Gastroesophageal sphincter (tissue), 4 donors: Measurements from ENCODE around the gene PSME3. TPM values are rescaled to one million over a fixed set of nuclear protein-coding genes. Genes with fewer than 3 reads are reported as not detected.
"Not testable (repeated sequence)": the region's sequence is repeated elsewhere in the genome, so short reads cannot be mapped to it uniquely, and the experiment has no call there.

ENCODE experiments used
- ATAC-seq: fragments of 150-250 bp; one replicate; pipeline ENCODE4 v1.9.1; 2016; ENCODE audit warnings: mild to moderate bottlenecking, moderate library complexity
- H3K27ac ChIP-seq, 4 donors: fragments of 200-600 bp; sonication (generic) in 3 of 4; 1 replicate in 3 of 4; 2 replicates in 1 of 4; pipeline ENCODE4 v1.5.1; 2016 to 2019
- H3K27me3 ChIP-seq: fragments of 200-600 bp; sonication (generic); one replicate; pipeline ENCODE4 v1.5.1; 2019
- H3K36me3 ChIP-seq, 2 donors: fragments of 200-600 bp; sonication (generic); one replicate each; pipeline ENCODE4 v1.5.1; 2019; ENCODE audit warnings: control low read depth in 1 of 2
- H3K4me1 ChIP-seq, 3 donors: fragments of 200-600 bp; sonication (generic); 1 replicate in 2 of 3; 2 replicates in 1 of 3; pipeline ENCODE4 v1.5.1; 2016 to 2019; ENCODE audit warnings: control low read depth in 2 of 3
- H3K4me3 ChIP-seq, 2 donors: fragments of 200-600 bp; sonication (generic); one replicate each; pipeline ENCODE4 v1.5.1; 2019; ENCODE audit warnings: mild to moderate bottlenecking in 1 of 2, moderate library complexity in 1 of 2
- H3K9me3 ChIP-seq, 3 donors: fragments of 200-600 bp; sonication (generic); one replicate each; pipeline ENCODE4 v1.5.1; 2017 to 2019; ENCODE audit warnings: control low read depth in 2 of 3
- EP300 ChIP-seq: sonication (generic); formaldehyde crosslinking; IDR thresholded peaks from one replicate; pipeline ENCODE4 v1.6.1; 2017; ENCODE audit warnings: antibody characterized with exemption, mild to moderate bottlenecking
- POLR2A ChIP-seq, 2 donors: fragments of 450-650 bp; IDR thresholded peaks; one replicate each; pipeline ENCODE4 v1.6.1; 2017; ENCODE audit warnings: antibody characterized with exemption in 2 of 2, mild to moderate bottlenecking in 2 of 2, moderate library complexity in 1 of 2
- POLR2AphosphoS5 ChIP-seq: sonication (generic); formaldehyde crosslinking; IDR thresholded peaks from one replicate; pipeline ENCODE4 v1.6.1; 2017; ENCODE audit warnings: antibody characterized with exemption
- WGBS, 2 donors: methylation state at CpG; one replicate each; pipeline ENCODE4 v1.1.5; 2018; ENCODE audit warnings: low coverage in 1 of 2; 5-methylcytosine and 5-hydroxymethylcytosine counted together
- total RNA-seq, 4 donors: library from RNA; depleted of rRNA; stranded (reverse); fragments of >200 nt; gene quantifications; one replicate each; pipeline ENCODE4 v1.1.0, GENCODE V29; 2016
- TF ChIP-seq, protein P1 (sequence below), 4 experiments: fragments of 200-600 bp in 2 of 4; fragments of 450-650 bp in 2 of 4; sonication (generic) in 1 of 4; IDR thresholded peaks; one replicate each; pipeline ENCODE4 v1.5.1; 2017 to 2019; ENCODE audit warnings: antibody characterized with exemption in 4 of 4, mild to moderate bottlenecking in 2 of 4, moderate library complexity in 2 of 4

Gene PSME3
- total RNA-seq, 4 donors from 2014 or later, result 60.7 to 109 (median 82.0) TPM

- Histone ChIP-seq H3K27ac (peak overlapping the region; percentile 83 to 93 (median 88)), H3K36me3 (peaks cover 0 to 16% of the 10 kb centered on the region in 2 donors), H3K4me3 (peak overlapping the region; percentile 43 to 61), H3K4me1 (peaks cover 0 to 78% (median 22%) of the 10 kb centered on the region in 3 donors), H3K9me3 (no peaks in the 10 kb centered on the region), H3K27me3 (no peaks in the 10 kb centered on the region)
- WGBS, 2 donors, result 10 to 31% methylated on average over 2 of the region's 4 CpGs
- TF ChIP-seq POLR2AphosphoS5 (peak; percentile 76), EP300 (no peak), POLR2A (IDR thresholded peaks at IDR 0.05) (peak; percentile 23 to 38)
- TF ChIP-seq, protein P1, sequence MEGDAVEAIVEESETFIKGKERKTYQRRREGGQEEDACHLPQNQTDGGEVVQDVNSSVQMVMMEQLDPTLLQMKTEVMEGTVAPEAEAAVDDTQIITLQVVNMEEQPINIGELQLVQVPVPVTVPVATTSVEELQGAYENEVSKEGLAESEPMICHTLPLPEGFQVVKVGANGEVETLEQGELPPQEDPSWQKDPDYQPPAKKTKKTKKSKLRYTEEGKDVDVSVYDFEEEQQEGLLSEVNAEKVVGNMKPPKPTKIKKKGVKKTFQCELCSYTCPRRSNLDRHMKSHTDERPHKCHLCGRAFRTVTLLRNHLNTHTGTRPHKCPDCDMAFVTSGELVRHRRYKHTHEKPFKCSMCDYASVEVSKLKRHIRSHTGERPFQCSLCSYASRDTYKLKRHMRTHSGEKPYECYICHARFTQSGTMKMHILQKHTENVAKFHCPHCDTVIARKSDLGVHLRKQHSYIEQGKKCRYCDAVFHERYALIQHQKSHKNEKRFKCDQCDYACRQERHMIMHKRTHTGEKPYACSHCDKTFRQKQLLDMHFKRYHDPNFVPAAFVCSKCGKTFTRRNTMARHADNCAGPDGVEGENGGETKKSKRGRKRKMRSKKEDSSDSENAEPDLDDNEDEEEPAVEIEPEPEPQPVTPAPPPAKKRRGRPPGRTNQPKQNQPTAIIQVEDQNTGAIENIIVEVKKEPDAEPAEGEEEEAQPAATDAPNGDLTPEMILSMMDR (IDR thresholded peaks at IDR 0.05), result peak in 1 of 4 experiments; percentile 2
- peak; percentile 70 for ATAC-seq
Observed at GRCh38 chr17:42853004-42853403, 19.8 kb downstream of the PSME3 start.

DNA sequence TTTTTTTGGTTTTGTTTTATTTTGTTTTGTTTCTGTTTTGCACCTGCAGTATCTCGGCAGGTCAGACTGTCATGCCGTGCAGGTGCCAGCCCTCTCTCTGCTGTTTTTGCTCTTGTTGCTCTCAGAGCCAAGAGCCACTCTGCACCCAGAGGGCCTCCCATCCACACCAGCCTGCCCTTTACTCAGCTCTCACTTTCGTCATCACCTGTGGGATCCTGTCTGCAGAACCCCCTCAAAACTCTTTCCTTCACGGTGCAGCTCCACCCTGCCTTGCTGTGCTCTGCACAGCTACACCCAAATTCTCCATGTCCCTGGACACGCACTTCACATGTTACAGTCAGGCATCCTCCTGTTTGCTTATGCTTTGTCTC lies 20.4 kb downstream of the PSME3 start:
- ATAC-seq, result no peak

DNA sequence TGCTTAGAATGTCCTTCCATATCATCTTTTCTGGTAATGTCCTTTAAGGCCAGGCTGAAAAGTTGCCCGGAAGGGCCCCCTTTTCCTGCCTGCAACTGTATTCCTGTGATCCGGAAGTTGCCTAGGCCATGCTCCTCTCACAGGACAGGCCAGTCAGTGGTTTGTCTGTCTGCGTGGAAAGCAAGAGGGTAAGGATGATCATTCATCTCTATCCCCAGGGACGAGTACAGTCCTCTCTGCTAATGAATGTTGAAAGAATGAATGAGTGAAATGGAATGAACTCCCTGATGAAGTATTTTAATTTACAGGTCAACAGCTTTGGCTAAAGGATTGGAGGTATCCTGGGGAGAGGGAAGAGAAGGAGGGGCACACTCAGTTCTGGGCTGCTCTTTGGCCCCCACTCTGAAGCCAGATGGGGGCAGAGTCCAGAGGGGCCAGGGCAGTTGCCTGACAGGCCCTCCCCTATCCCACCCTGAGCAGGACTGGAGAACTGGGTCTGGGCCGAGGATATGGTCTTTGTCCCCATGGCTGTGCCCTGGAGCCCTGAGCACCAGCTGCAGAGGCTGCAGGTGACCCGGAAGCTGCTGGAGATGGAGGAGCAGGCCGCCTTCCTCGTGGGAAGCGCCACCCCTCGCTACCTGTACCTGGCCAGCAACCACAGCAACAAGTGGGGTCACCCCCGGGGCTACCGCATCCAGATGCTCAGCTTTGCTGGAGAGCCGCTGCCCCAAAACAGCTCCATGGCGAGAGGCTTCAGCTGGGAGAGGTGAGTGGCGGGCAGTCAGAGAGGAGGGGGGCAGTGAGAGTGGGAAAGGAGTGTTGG lies 21.0 kb downstream of the PSME3 start:
- Histone ChIP-seq H3K4me3 (peak overlapping the region; percentile 43 to 61), H3K27me3 (no peaks in the 10 kb centered on the region), H3K4me1 (peaks cover 0 to 73% (median 22%) of the 10 kb centered on the region in 3 donors), H3K36me3 (peaks cover 0 to 18% of the 10 kb centered on the region in 2 donors), H3K9me3 (no peaks in the 10 kb centered on the region), H3K27ac (peak overlapping the region; percentile 83 to 93 (median 88))
- 50 to 56% methylated on average over 2 to 5 of the region's 15 CpGs for WGBS, 2 donors
- ATAC-seq, result no peak
- no peak for TF ChIP-seq EP300
- TF ChIP-seq, protein P1 (IDR thresholded peaks at IDR 0.05), result no peak
- no peak for TF ChIP-seq POLR2AphosphoS5
- no peak for TF ChIP-seq POLR2A (IDR thresholded peaks at IDR 0.05)

More for the DNA sequence above, 20.4 kb downstream of the PSME3 start:
- H3K4me1 ChIP-seq, result peaks cover 0 to 78% (median 22%) of the 10 kb centered on the region in 3 donors
- H3K27ac ChIP-seq, result peak overlapping the region; percentile 83 to 93 (median 88)
- 27 to 40% methylated on average over 5 of the region's 5 CpGs for WGBS, 2 donors
- peak overlapping the region; percentile 43 to 61 for H3K4me3 ChIP-seq
- no peaks in the 10 kb centered on the region for H3K27me3 ChIP-seq
- H3K9me3 ChIP-seq, result no peaks in the 10 kb centered on the region
- TF ChIP-seq, protein P1 (IDR thresholded peaks at IDR 0.05), result no peak
- TF ChIP-seq POLR2A (IDR thresholded peaks at IDR 0.05) (no peak), POLR2AphosphoS5 (no peak), EP300 (no peak)
- peaks cover 0 to 18% of the 10 kb centered on the region in 2 donors for H3K36me3 ChIP-seq

GRCh38 chr17:42855048-42855596 lies 21.9 kb downstream of the PSME3 start:
- TF ChIP-seq POLR2AphosphoS5, result no peak
- no peak for TF ChIP-seq POLR2A (IDR thresholded peaks at IDR 0.05)
- TF ChIP-seq, protein P1 (IDR thresholded peaks at IDR 0.05), result no peak
- TF ChIP-seq EP300, result no peak
- WGBS, 2 donors, result 36% methylated on average over 7 of the region's 8 CpGs; no CpG with 5 or more reads in 1 of the 2 donors
- Histone ChIP-seq H3K4me3 (peak overlapping the region in 1 of 2 donors; percentile 61), H3K4me1 (peaks cover 0 to 64% (median 18%) of the 10 kb centered on the region in 3 donors), H3K27me3 (no peaks in the 10 kb centered on the region), H3K27ac (peak overlapping the region in 3 of 4 donors; percentile 76 to 85 (median 83)), H3K36me3 (peaks cover 0 to 18% of the 10 kb centered on the region in 2 donors), H3K9me3 (no peaks in the 10 kb centered on the region)
- ATAC-seq, result no peak

GRCh38 chr17:42856093-42856492 lies 22.9 kb downstream of the PSME3 start:
- H3K9me3 ChIP-seq, ATAC-seq, H3K27me3 ChIP-seq: not testable (repeated sequence)
- Histone ChIP-seq H3K36me3 (peaks cover 0 to 18% of the 10 kb centered on the region in 2 donors), H3K27ac (peak overlapping the region in 3 of 4 donors; percentile 76 to 85 (median 83)), H3K4me1 (peaks cover 0 to 55% (median 14%) of the 10 kb centered on the region in 3 donors), H3K4me3 (peak overlapping the region in 1 of 2 donors; percentile 61)
- 53% methylated on average over 2 of the region's 8 CpGs; no CpG with 5 or more reads in 1 of the 2 donors for WGBS, 2 donors

DNA sequence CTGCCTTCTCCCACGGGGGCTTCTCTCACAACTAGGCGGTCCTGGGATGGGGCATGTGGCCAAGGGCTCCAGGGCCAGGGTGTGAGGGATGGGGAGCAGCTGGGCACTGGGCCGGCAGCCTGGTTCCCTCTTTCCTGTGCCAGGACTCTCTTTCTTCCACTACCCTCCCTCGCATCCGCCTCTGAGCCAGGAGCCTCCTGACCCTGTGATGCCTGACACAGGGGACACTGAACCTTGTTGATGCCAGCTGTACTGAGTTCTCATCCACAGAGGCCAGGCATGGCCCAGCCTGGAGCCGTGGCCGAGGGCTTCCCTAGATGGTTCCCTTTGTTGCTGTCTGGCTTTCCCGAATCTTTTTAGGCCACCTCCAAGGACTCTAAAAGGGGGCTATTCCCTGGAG lies 23.3 kb downstream of the PSME3 start:
- 38% methylated on average over 1 of the region's 8 CpGs; no CpG with 5 or more reads in 1 of the 2 donors for WGBS, 2 donors
- Histone ChIP-seq H3K4me1 (peaks cover 0 to 55% (median 14%) of the 10 kb centered on the region in 3 donors), H3K36me3 (peaks cover 0 to 18% of the 10 kb centered on the region in 2 donors), H3K27ac (peak overlapping the region; percentile 30 to 85 (median 80))
- H3K9me3 ChIP-seq, H3K4me3 ChIP-seq, H3K27me3 ChIP-seq, ATAC-seq: not testable (repeated sequence)
